Skeletal muscle cell (primary cell): ENCODE measurements around the gene SERPINB13.
A peak's percentile ranks its signal among the peaks of the same experiment; 100 is the strongest.
"Not testable (repeated sequence)": the region's sequence is repeated elsewhere in the genome, so short reads cannot be mapped to it uniquely, and the experiment has no call there.

ENCODE experiments used
- DNase-seq: peaks from one replicate; pipeline ENCODE4 v3.0.0-alpha.2; 2010; ENCODE audit warnings: low read depth
- H3K4me3 ChIP-seq: 2 replicates; pipeline ENCODE4 v1.5.1; 2011; ENCODE audit warnings: low read depth, mild to moderate bottlenecking, control low read depth, low read length, moderate library complexity

The SERPINB13 gene

DNA sequence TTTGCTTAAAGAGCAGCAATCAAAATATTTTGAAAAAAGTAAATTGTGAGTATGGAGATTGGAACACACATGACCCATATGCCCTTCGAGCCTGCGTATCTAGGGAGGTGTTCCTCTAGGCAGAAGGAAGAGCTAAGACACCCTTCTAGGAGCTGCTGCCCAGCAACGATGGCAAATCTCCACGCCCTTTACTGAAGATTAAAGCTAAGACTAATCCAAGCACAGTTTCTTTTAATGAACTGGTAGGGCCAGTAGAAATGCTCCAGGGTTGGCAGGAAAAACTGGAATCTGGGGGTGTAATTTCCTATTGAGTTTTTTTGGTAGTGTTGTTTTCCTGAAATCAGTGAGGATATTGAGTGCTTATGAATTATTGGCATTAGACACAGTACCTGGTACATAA lies 712 bp upstream of the SERPINB13 start:
- no peak overlapping the region for H3K4me3 ChIP-seq
- DNase-seq: no peak

GRCh38 chr18:63588909-63589308 lies 1.8 kb downstream of the SERPINB13 start:
- no peak for DNase-seq
- no peak overlapping the region for H3K4me3 ChIP-seq

DNA sequence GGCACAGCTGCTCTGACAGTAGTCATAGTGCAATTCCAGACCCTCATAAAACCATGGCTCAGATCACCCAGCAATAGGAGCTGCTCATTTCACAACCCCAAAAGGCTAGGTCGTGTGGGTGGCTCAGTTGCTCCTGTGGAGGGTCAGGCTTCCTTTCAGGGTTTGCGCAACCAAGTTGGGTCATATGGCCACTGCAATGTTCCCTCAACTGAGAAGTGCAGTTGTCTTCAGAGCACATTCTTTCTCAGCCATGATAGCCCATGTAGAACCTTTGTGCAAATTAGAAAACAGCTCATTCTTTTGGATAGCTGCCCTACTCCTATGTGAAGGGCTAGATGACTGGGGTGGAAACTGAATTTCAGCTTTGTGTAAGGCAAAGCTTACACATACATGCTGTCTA lies 3.2 kb downstream of the SERPINB13 start:
- H3K4me3 ChIP-seq: no peak overlapping the region
- peak; percentile 83 for DNase-seq

DNA sequence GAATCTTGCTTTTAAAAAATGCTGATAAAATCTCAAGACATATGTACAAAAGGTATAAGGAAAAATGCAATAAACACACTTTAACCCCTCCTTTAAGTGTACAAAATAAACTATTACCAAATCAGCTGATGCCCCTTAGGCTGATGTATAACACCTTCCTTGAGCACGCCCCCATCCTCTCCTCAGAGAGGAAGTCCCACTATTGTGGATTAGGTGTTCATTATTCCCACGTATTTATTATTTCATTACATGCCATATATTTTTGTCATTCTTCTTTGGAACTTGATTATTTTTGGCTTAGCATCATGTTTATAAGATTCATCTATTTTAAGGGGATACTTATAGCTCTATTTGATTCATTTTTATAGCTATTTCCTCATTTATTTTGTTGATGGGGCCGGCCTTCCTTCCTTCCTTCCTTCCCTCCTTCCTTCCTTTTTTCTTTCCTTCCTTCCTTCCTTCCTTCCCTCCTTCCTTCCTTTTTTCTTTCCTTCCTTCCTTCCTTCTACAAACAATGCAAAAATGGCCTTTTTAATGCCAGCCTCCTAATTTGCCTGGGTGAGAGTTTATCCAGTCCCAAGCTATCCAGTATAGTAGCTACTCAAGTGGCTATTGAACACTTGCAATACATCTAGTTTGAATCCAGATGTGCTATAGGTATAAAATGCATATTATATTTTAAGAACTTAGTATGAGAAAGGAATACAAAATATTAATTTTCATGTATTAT lies 4.0 kb downstream of the SERPINB13 start:
- no peak for DNase-seq

DNA sequence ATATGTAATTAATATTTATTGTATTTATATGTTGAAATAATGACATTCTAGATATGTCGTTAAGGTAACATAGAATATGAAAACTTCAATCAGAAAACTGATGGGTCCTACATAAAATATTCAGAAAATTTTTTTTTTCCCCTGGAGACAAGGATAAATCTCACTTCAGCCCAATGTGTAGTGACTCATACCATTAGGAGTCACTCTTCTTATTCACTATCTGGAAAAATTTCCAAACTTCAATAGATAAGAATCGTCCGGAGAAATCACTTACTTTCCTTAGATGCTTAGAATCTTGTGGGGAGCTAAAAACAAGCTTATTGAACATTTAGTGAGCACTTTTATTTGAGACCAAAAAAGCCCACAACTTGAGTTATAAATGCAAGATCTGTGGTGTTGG lies 4.6 kb downstream of the SERPINB13 start:
- no peak overlapping the region for H3K4me3 ChIP-seq
- no peak for DNase-seq

More for the DNA sequence above, 4.0 kb downstream of the SERPINB13 start:
- no peak overlapping the region for H3K4me3 ChIP-seq

DNA sequence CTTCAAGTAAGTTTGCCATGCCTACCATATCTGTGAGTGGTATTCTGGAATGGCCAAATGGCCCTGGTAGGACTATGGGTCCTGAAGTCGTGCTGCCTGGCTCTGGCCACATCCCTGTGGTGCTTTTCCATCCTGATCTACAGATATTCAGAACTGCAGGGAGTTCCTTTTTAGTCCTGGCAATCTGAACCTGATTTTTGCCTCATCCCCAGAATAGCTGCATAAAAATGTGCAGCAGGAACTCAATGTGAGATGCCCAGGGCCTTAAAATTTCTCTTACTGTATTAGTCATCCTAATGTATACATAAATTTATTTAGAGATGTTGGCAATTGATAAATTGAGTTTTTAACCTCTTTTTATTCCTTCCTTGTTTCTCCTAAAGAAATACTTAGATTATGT lies 5.3 kb downstream of the SERPINB13 start:
- no peak for DNase-seq
- no peak overlapping the region for H3K4me3 ChIP-seq

DNA sequence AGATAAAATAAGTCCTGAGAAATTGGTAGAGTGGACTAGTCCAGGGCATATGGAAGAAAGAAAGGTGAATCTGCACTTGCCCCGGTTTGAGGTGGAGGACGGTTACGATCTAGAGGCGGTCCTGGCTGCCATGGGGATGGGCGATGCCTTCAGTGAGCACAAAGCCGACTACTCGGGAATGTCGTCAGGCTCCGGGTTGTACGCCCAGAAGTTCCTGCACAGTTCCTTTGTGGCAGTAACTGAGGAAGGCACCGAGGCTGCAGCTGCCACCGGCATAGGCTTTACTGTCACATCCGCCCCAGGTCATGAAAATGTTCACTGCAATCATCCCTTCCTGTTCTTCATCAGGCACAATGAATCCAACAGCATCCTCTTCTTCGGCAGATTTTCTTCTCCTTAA lies 9.8 kb downstream of the SERPINB13 start:
- no peak overlapping the region for H3K4me3 ChIP-seq
- no peak for DNase-seq

DNA sequence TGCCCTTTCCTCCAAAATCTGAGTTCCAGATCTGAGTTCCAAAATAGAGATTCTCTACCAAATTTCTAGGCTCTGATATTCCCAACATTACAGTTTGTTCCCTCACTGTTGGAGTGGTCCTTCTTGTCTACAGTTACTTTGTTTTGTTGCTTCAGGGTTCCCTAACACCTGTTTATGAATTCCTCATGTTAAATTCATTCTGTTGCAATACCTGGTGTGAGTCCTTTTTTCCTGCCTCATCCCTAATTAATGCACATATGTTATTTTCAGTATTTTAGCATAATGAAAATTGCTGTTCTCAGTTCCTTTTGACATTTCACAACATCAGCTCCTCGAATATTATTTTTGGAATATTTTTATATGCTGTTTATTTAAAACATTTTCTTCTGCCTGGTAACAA lies 16.2 kb downstream of the SERPINB13 start:
- DNase-seq: no peak
- H3K4me3 ChIP-seq: no peak overlapping the region

GRCh38 chr18:63603772-63604171 lies 16.6 kb downstream of the SERPINB13 start:
- H3K4me3 ChIP-seq: no peak overlapping the region
- DNase-seq: peak; percentile 30

GRCh38 chr18:63604791-63605567 lies 17.8 kb downstream of the SERPINB13 start:
- DNase-seq: peak; percentile 48
- H3K4me3 ChIP-seq: no peak overlapping the region

DNA sequence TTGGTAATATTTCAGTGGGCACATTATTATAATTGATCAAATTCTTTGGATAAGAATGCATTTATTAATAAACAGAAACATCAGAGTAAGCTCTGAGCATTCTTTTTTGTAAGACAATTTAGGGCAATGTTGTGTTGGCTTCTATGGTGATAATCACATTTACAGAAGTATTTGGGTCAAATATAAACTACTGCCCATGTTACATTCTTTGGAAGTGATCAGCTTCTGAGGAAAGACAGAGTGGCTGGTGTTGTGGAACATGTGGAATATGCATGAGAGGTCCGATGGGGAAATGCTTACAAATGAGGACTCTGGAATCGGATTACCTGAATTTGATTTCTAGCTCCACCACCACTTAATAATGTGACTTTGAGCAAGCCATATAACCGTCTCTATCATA lies 19.4 kb downstream of the SERPINB13 start:
- no peak for DNase-seq
- no peak overlapping the region for H3K4me3 ChIP-seq

- DNase-seq: no peak
- no peak overlapping the region for H3K4me3 ChIP-seq
Observed at GRCh38 chr18:63613420-63613819, 26.3 kb downstream of the SERPINB13 start.

- H3K4me3 ChIP-seq: no peak overlapping the region
- DNase-seq: no peak
Observed at GRCh38 chr18:63617049-63617914, 30.1 kb downstream of the SERPINB13 start.

DNA sequence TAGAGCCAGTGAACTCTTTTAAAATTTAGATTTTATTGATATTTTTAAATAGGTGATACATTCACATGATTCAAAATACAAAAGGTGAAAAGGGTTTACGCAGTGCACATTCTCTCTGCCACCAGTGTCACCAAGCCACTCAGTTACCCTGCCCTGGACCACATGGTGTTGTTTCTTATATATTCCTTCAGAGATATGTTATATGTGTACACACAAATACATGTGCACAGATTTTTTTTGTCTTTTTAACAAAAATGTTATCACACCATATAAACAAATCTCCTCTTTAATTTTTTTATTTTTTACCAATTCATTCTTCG lies 30.7 kb downstream of the SERPINB13 start:
- no peak for DNase-seq
- H3K4me3 ChIP-seq: no peak overlapping the region

DNA sequence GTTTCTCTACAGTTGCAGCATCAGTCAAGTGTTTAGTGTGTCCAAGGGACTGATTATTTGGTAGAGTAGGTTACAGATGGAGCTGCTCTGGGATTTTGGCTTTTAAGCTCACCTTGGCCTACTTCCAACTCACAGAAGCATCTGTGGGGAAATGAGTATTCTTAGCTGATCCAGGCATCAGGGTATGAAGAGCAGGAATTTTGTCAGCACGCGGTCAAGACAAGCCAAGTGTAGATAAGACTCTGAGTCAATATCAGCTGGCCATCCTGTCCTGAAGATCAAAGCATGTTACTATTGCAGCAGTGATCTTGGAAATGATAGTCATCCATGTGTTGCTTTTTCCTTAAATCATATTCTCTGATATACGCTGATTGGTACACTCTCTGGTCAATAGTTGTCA lies 32.5 kb downstream of the SERPINB13 start:
- no peak overlapping the region for H3K4me3 ChIP-seq
- DNase-seq: no peak

DNA sequence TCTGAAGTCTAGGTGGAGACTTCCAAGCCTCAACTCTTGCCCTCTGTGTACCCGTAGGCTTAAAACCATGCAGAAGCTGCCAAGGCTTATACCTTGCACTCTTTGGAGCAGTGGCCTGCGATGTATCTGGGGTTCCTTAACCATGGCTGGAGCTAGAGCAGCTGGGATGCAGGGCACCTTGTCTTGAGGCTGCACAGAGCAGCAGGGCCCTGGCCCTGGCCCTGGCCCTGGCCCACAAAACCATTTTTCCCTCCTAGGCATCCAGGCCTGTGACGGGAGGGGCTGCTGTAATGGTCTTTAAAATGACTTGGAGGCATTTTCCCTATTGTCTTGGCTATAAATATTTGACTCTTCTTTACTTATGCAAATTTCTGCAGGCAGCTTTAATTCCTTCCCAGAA lies 37.7 kb downstream of the SERPINB13 start:
- DNase-seq: no peak
- H3K4me3 ChIP-seq: no peak overlapping the region

GRCh38 chr18:63626431-63626830 lies 39.3 kb downstream of the SERPINB13 start:
- no peak for DNase-seq

GRCh38 chr18:63627819-63628218 lies 40.7 kb downstream of the SERPINB13 start:
- DNase-seq: no peak
- H3K4me3 ChIP-seq: no peak overlapping the region

More at GRCh38 chr18:63626431-63626830, 39.3 kb downstream of the SERPINB13 start:
- no peak overlapping the region for H3K4me3 ChIP-seq

DNA sequence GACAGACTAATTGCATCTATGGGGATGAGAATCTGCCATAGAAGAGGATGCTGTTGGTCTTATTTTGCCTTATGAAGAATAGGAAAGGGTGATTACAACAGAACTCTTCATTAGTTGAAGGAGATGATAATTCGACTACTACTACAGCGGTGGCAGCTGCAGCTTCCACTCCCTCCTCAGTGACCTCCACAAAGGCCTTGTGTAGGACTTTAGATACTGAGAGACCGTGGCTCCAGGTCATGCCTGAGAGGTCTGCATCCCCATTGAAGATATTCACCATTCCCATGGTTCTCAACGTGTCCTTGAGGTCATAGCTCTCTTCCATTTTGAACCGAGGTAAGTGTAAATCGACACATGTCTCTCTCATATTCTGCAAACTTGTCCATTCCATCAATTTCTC lies 50.6 kb downstream of the SERPINB13 start:
- DNase-seq: no peak

DNA sequence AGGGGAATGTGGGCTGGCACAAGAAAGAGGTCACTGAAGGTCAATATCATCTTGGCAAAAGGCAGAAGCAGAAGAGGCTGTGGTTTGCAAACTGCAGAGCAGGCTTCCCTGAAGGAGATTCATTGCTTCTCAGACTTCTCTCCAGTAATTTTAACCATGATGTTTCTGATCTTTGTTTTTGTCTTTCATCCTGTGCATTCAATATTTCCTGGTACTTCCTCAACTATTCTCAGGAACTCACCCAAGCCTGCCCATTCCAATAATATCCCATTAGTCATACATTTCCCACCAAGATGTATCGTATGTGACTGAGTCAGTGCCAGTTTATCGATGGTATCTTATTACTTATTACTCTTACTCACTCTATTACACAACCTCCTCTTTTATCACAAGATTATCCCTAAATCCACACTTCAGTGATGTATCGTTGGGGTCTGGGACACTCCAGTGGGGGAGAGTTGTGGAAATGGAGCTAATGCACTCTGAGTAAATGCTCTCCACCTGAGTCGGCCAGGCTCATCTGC lies 54.1 kb downstream of the SERPINB13 start:
- peak; percentile 41 for DNase-seq
- H3K4me3 ChIP-seq: not testable (repeated sequence)

More for the DNA sequence above, 50.6 kb downstream of the SERPINB13 start:
- no peak overlapping the region for H3K4me3 ChIP-seq
